Cardiac fibroblast (primary cell): ENCODE measurements around the gene PVR.
"Not testable (repeated sequence)": the region's sequence is repeated elsewhere in the genome, so short reads cannot be mapped to it uniquely, and the experiment has no call there.

Experiments used
- DNase-seq, 2 donors: peaks; one replicate each; pipeline versions ENCODE4 v3.0.0 to v3.0.0-alpha.2; 2010; ENCODE audit warnings: low read depth in 2 of 2
- H3K4me3 ChIP-seq, 2 donors: replicated peaks in 1 of 2; 1 replicate in 1 of 2; 2 replicates in 1 of 2; pipeline ENCODE4 v1.5.1; 2011; ENCODE audit warnings: low read depth in 2 of 2, low read length in 2 of 2, mild to moderate bottlenecking in 2 of 2, moderate library complexity in 1 of 2
- TF ChIP-seq, protein P1 (sequence below): IDR thresholded peaks from one replicate; pipeline ENCODE4 v1.5.1; 2011; ENCODE audit warnings: low read depth, mild to moderate bottlenecking, low read length, inconsistent platforms

PVR gene

DNA sequence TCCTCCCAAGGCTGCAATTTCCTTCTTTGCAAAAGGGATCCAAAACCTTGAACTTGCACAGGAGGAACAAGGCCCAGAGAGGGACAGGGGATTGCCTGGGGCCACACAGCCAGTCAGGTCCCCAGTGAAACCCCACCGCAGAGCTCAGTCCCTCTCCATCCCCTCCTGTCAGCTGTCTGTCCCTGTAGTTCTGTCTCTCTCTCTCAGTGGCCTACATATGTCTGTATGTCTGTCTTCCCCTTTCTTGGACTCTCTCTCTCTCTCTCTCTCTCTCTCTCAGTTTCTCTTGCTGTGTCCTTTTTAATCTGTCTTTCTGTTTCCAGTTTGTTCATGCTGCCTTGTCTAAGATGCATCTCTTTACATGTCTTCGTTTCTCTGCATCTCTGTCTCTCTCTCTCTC is 39.1 kb downstream of the PVR start:
- no peak overlapping the region for H3K4me3 ChIP-seq
- TF ChIP-seq, protein P1, sequence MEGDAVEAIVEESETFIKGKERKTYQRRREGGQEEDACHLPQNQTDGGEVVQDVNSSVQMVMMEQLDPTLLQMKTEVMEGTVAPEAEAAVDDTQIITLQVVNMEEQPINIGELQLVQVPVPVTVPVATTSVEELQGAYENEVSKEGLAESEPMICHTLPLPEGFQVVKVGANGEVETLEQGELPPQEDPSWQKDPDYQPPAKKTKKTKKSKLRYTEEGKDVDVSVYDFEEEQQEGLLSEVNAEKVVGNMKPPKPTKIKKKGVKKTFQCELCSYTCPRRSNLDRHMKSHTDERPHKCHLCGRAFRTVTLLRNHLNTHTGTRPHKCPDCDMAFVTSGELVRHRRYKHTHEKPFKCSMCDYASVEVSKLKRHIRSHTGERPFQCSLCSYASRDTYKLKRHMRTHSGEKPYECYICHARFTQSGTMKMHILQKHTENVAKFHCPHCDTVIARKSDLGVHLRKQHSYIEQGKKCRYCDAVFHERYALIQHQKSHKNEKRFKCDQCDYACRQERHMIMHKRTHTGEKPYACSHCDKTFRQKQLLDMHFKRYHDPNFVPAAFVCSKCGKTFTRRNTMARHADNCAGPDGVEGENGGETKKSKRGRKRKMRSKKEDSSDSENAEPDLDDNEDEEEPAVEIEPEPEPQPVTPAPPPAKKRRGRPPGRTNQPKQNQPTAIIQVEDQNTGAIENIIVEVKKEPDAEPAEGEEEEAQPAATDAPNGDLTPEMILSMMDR: no peak
- no peak for DNase-seq

DNA sequence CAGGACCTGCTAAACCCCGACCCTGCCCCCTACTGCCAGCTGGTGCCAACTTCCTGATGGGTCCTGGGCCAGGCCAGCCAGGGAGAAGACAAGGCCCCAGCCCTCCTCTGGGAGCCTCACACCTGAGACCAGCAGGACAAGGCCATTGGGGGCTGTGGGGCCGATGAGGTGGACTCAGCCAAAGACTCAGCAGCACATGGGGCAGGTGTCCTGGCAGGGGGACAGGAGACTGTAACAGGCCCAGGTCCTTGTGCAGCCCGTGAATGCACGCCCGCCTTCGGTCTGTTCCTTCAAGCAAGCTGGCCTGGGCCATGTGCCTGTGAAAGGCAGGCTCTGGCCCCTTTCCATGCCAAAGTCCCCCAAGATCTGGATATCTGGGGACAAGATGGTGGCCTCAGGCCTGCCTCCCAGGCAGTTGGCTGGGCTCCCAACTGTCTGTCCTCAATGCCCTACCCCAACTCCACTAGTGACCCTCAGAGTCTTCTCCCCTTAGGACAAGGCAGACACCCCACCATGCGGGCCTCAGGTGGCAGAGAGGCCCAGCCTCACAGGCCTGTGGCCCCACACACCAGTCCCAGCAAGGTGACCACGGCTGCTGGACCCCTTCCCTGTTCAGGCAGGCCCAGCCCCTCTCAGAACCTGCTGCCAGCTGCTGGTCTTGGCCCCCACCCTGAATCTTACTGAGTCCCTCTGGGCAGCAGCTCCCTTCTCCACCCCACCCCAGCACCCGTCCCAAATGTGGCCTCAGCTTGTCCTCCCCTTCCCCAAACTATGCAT is 39.9 kb downstream of the PVR start:
- TF ChIP-seq, protein P1: no peak
- DNase-seq: no peak
- no peak overlapping the region for H3K4me3 ChIP-seq

DNA sequence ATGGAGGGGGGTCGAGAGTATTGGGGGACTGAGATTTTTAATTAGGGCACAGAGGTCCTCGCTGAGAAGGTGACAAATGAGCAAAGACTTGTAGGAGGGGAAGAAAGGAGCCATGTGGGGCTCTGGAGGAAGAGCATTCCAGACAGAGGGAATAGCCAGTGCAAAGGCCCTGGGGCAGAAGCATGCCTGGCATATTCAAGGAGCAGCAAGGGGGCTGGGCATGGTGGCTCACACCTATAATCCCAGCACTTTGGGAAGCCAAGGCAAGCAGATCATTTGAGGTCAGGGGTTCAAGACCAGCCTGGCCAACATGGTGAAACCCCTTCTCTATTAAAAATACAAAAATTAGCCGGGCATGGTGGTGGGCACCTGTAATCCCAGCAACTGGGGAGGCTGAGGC is 40.7 kb downstream of the PVR start:
- DNase-seq, H3K4me3 ChIP-seq: not testable (repeated sequence)

DNA sequence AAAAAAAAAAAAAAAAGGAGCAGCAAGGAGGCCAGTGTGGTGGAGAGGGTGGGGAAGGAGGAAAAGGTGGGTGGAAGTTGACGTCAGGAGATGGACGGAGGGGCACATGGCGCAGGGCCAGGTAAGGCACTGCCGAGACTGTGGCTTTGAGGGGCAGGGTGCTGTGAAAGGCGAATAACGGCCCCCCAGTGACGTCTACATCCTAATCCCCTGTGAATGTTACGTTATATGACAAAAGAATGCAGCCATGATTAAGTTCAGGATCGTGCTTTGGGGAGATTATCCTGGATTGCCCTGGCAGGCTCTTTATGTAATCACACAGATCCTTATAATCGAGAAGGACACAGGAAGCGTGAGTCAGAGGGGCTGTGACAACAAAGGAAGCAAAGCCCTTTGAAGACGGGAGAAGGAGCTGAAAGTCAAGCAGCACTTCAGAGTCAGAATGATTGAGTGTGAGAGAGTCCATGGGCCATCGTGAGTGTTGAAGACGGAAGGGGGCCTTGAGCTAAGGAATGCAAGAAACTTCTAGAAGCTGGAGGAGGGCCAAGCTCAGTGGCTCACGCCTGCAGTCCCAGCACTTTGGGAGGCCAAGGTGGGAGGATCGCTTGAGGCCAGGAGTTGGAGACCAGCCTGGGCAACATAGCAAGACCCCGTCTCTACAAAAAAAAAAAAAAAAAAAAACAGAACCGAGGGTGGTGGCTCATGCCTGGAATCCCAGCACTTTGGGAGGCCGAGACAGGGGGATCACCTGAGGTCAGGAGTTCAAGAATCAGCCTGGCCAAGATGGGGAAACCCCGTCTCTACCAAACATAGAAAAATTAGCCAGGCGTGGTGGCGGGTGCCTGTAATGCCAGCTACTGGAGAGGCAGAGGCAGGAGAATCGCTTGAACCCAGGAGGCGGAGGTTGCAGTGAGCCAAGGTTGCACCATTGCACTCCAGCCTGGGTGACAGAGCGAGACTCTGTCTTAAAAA is 41.5 kb downstream of the PVR start:
- H3K4me3 ChIP-seq: no peak overlapping the region
- TF ChIP-seq, protein P1: no peak
- peak; percentile 90 to 94 for DNase-seq

DNA sequence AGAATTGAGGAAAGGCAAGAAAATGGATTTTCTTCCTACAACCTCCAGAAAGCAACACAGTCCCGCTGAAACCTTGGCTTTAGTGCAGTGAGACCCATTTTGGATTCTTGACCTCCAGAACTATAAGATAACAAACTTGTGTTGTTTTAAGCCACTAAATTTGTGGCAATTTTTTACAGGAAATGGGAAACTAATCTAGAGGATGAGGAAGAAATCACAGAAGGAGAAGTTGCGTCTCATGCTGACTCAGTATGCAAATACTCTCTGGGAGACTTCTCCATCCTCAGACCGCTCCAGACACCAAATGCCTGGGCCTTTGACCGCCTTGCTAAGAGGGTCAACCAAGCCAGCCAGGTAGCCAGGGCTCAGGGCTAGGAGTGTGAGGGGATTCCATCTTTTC is 42.2 kb downstream of the PVR start:
- peak; percentile 66 to 70 for DNase-seq
- no peak overlapping the region for H3K4me3 ChIP-seq
- TF ChIP-seq, protein P1: no peak

DNA sequence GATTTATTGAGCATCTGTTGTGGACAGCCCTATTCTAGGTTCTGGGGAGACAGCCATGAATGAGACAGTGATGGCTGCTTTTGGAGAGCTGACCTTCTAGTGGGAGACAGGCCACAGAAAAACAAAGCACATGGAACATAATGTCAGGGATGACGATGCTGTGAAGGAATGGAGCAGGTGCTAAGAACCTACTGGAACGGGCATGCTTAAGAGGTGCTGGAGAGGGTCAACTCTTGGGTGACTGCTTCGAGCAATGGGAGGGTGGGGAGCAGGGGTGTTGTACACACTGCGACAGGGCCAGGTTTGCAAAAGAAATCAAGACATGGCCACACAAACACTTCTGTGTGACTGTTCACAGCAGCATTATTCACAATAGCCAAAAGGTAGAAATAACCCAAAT is 43.2 kb downstream of the PVR start:
- no peak overlapping the region for H3K4me3 ChIP-seq
- TF ChIP-seq, protein P1: no peak
- DNase-seq: no peak

DNA sequence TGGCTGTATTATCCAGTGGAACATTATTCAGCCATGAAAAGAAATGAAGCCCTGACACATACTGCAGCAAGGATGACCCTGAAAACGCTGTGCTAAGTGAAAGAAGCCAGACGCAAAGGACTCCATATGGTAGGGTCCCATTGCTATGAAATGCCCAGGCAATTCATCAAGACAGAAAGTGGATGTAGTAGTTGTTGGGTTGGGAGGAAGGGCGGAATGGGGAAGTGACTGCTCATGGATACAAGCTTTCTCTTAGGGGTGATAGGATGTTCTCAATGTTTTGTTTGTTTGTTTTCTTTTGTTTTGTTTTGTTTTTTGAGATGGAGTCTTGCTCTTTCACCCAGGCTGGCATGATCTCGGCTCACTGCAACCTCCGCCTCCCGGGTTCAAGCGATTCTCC is 44.2 kb downstream of the PVR start:
- DNase-seq: no peak
- H3K4me3 ChIP-seq: no peak overlapping the region
- TF ChIP-seq, protein P1: no peak
